A673 (cell line): Measurements from ENCODE around the gene TMEM45A.

ENCODE experiments used
- EZH2 ChIP-seq: fragments of 200-600 bp; sonication (generic); IDR thresholded peaks from 2 replicates; pipeline ENCODE4 v1.6.1; 2017; ENCODE audit warnings: borderline replicate concordance, low read depth, mild to moderate bottlenecking, mixed read lengths, antibody characterized with exemption, low read length; ENCODE audit not compliant: poor library complexity, severe bottlenecking
- TF ChIP-seq, protein P1 (sequence below): fragments of 300-800, 200-600 bp; sonication (generic); conservative IDR thresholded peaks from 2 replicates; pipeline ENCODE4 v1.5.1; 2017; ENCODE audit warnings: low read depth, mild to moderate bottlenecking, antibody characterized with exemption, low read length, moderate library complexity, mixed read lengths

DNA sequence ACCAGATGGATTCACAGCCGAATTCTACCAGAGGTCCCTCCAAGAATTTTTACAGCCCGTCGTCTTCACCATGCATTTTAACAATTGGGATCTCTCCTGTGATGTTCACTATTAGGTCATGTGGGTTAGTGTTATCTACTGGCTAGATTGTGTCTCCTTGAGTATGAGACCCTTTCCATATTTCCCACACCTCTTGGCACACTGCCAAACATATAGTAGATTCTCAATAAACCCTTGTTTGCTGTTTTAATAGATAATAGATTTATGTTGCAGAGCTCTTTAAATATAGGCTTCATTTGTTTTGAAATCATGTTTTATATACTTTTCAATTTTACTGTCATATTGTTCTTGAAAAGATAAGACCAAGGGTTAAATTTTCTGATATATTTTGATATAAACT lies 82.1 kb downstream of the TMEM45A start:
- TF ChIP-seq, protein P1, sequence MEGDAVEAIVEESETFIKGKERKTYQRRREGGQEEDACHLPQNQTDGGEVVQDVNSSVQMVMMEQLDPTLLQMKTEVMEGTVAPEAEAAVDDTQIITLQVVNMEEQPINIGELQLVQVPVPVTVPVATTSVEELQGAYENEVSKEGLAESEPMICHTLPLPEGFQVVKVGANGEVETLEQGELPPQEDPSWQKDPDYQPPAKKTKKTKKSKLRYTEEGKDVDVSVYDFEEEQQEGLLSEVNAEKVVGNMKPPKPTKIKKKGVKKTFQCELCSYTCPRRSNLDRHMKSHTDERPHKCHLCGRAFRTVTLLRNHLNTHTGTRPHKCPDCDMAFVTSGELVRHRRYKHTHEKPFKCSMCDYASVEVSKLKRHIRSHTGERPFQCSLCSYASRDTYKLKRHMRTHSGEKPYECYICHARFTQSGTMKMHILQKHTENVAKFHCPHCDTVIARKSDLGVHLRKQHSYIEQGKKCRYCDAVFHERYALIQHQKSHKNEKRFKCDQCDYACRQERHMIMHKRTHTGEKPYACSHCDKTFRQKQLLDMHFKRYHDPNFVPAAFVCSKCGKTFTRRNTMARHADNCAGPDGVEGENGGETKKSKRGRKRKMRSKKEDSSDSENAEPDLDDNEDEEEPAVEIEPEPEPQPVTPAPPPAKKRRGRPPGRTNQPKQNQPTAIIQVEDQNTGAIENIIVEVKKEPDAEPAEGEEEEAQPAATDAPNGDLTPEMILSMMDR, result no peak
- no peak for TF ChIP-seq EZH2
